ENCODE measurements around the gene ADPRM. TPM values are rescaled to one million over a fixed set of nuclear protein-coding genes. Genes with fewer than 3 reads are reported as not detected.

ADPRM gene
- polyA plus RNA-seq, 1 donor (not counting 4 experiments of a cell fraction or from before 2014, with no cell fraction given): 15.0 TPM

- H3K27me3 ChIP-seq (ENCODE audit: control insufficient read depth, extremely low read depth, insufficient read depth, low read length): peaks cover 11% of the 10 kb centered on the region
- TF ChIP-seq EZH2 (IDR thresholded peaks at IDR 0.05; ENCODE audit: low read length): no peak
- no peaks in the 10 kb centered on the region for H3K9me3 ChIP-seq (ENCODE audit: control insufficient read depth, low read depth, low read length)
- no peaks in the 10 kb centered on the region for H3K9me1 ChIP-seq (ENCODE audit: control insufficient read depth, extremely low read depth, insufficient read depth, low read length)
- H3K36me3 ChIP-seq (ENCODE audit: control insufficient read depth in 2 of 2, extremely low read depth in 1 of 2, insufficient read depth in 2 of 2, low read length in 2 of 2): no peaks in the 10 kb centered on the region
- peaks cover 4% of the 10 kb centered on the region for H3K4me1 ChIP-seq (ENCODE audit: control insufficient read depth, extremely low read depth, insufficient read depth, low read length)
- dilution Hi-C loops (cut with MboI; ENCODE audit: extremely low pct_ligation_motif_present, low sequenced_read_pairs): no loop called here
- no peak overlapping the region for H3K4me2 ChIP-seq (ENCODE audit: control insufficient read depth, extremely low read depth, insufficient read depth, low read depth, low read length)
- H3K4me3 ChIP-seq (ENCODE audit: control insufficient read depth in 2 of 3, extremely low read depth in 1 of 3, insufficient read depth in 2 of 3, low read depth in 1 of 3, low read length in 3 of 3): no peak overlapping the region
- H3K27ac ChIP-seq (ENCODE audit: control insufficient read depth, insufficient read depth, low read length): no peak overlapping the region
- no peak overlapping the region for H3K9ac ChIP-seq (ENCODE audit: control insufficient read depth, extremely low read depth, insufficient read depth, low read length)
- FAIRE-seq (no peak), DNase-seq (ENCODE audit: low read depth, low spot score) (no peak)
- H3K79me2 ChIP-seq (ENCODE audit: control insufficient read depth, insufficient read depth, low read length): no peaks in the 10 kb centered on the region
- no peak overlapping the region for H2AFZ ChIP-seq (ENCODE audit: control insufficient read depth, low read length)
- H4K20me1 ChIP-seq (ENCODE audit: control insufficient read depth, extremely low read depth, insufficient read depth, low read length): no peaks in the 10 kb centered on the region
These were observed 52.8 kb downstream of the ADPRM start for GRCh38 chr17:10750210-10750609.

GRCh38 chr17:10751563-10751962 is 54.2 kb downstream of the ADPRM start:
- peaks cover 11% of the 10 kb centered on the region for H3K27me3 ChIP-seq (ENCODE audit: control insufficient read depth, extremely low read depth, insufficient read depth, low read length)
- H3K36me3 ChIP-seq (ENCODE audit: control insufficient read depth in 2 of 2, extremely low read depth in 1 of 2, insufficient read depth in 2 of 2, low read length in 2 of 2): no peaks in the 10 kb centered on the region
- TF ChIP-seq CTCF (optimal IDR thresholded peaks at IDR 0.05 in 1 of 3, IDR thresholded peaks at IDR 0.05 in 1 of 3, conservative IDR thresholded peaks at IDR 0.05 in 1 of 3; ENCODE audit: extremely low read depth in 1 of 3, insufficient read depth in 2 of 3, low read length in 3 of 3): no peak
- no peak for TF ChIP-seq EZH2 (IDR thresholded peaks at IDR 0.05; ENCODE audit: low read length)
- dilution Hi-C loops (cut with MboI; ENCODE audit: extremely low pct_ligation_motif_present, low sequenced_read_pairs): no loop called here
- DNase-seq (ENCODE audit: low read depth, low spot score) (no peak), FAIRE-seq (no peak)
- H3K4me2 ChIP-seq (ENCODE audit: control insufficient read depth, extremely low read depth, insufficient read depth, low read depth, low read length): no peak overlapping the region
- no peaks in the 10 kb centered on the region for H4K20me1 ChIP-seq (ENCODE audit: control insufficient read depth, extremely low read depth, insufficient read depth, low read length)
- no peaks in the 10 kb centered on the region for H3K9me3 ChIP-seq (ENCODE audit: control insufficient read depth, low read depth, low read length)
- H3K4me3 ChIP-seq (ENCODE audit: control insufficient read depth in 2 of 3, extremely low read depth in 1 of 3, insufficient read depth in 2 of 3, low read depth in 1 of 3, low read length in 3 of 3): no peak overlapping the region
- H3K27ac ChIP-seq (ENCODE audit: control insufficient read depth, insufficient read depth, low read length): no peak overlapping the region
- H3K9ac ChIP-seq (ENCODE audit: control insufficient read depth, extremely low read depth, insufficient read depth, low read length): no peak overlapping the region
- H2AFZ ChIP-seq (ENCODE audit: control insufficient read depth, low read length): no peak overlapping the region
- H3K79me2 ChIP-seq (ENCODE audit: control insufficient read depth, insufficient read depth, low read length): no peaks in the 10 kb centered on the region
- H3K4me1 ChIP-seq (ENCODE audit: control insufficient read depth, extremely low read depth, insufficient read depth, low read length): no peaks in the 10 kb centered on the region
- H3K9me1 ChIP-seq (ENCODE audit: control insufficient read depth, extremely low read depth, insufficient read depth, low read length): no peaks in the 10 kb centered on the region

- no peak for FAIRE-seq
- Histone ChIP-seq H3K4me1 (ENCODE audit: control insufficient read depth, extremely low read depth, insufficient read depth, low read length) (no peaks in the 10 kb centered on the region), H3K9ac (ENCODE audit: control insufficient read depth, extremely low read depth, insufficient read depth, low read length) (no peak overlapping the region), H3K27me3 (ENCODE audit: control insufficient read depth, extremely low read depth, insufficient read depth, low read length) (peaks cover 6% of the 10 kb centered on the region), H3K9me3 (ENCODE audit: control insufficient read depth, low read depth, low read length) (no peaks in the 10 kb centered on the region), H3K4me2 (ENCODE audit: control insufficient read depth, extremely low read depth, insufficient read depth, low read depth, low read length) (no peak overlapping the region), H3K4me3 (ENCODE audit: control insufficient read depth in 2 of 3, extremely low read depth in 1 of 3, insufficient read depth in 2 of 3, low read depth in 1 of 3, low read length in 3 of 3) (no peak overlapping the region), H4K20me1 (ENCODE audit: control insufficient read depth, extremely low read depth, insufficient read depth, low read length) (no peaks in the 10 kb centered on the region), H2AFZ (ENCODE audit: control insufficient read depth, low read length) (no peak overlapping the region), H3K9me1 (ENCODE audit: control insufficient read depth, extremely low read depth, insufficient read depth, low read length) (no peaks in the 10 kb centered on the region), H3K27ac (ENCODE audit: control insufficient read depth, insufficient read depth, low read length) (no peak overlapping the region), H3K36me3 (ENCODE audit: control insufficient read depth in 2 of 2, extremely low read depth in 1 of 2, insufficient read depth in 2 of 2, low read length in 2 of 2) (no peaks in the 10 kb centered on the region), H3K79me2 (ENCODE audit: control insufficient read depth, insufficient read depth, low read length) (no peaks in the 10 kb centered on the region)
- no peak for DNase-seq (ENCODE audit: low read depth, low spot score)
- dilution Hi-C loops (cut with MboI; ENCODE audit: extremely low pct_ligation_motif_present, low sequenced_read_pairs): no loop called here
- TF ChIP-seq EZH2 (IDR thresholded peaks at IDR 0.05; ENCODE audit: low read length): no peak
- TF ChIP-seq CTCF (optimal IDR thresholded peaks at IDR 0.05 in 1 of 3, IDR thresholded peaks at IDR 0.05 in 1 of 3, conservative IDR thresholded peaks at IDR 0.05 in 1 of 3; ENCODE audit: extremely low read depth in 1 of 3, insufficient read depth in 2 of 3, low read length in 3 of 3): no peak
These were observed 55.3 kb downstream of the ADPRM start for GRCh38 chr17:10752696-10753095.
